ENCODE measurements around the gene MUC4.

GRCh38 chr3:195735036-195735695, 76.6 kb downstream of the MUC4 start:
- TF ChIP-seq POLR2A (IDR thresholded peaks at IDR 0.05; ENCODE audit: low read depth, low read length), result no peak
- TF ChIP-seq POLR2AphosphoS5 (IDR thresholded peaks at IDR 0.05; ENCODE audit: low read depth, low read length), result no peak
- no peak for TF ChIP-seq TAF1 (IDR thresholded peaks at IDR 0.05; ENCODE audit: borderline replicate concordance, low read depth, low read length)

Data from GM12892 (cell line).